ENCODE measurements around the gene NRROS. TPM values are rescaled to one million over a fixed set of nuclear protein-coding genes. Genes with fewer than 3 reads are reported as not detected.

The NRROS gene
- total RNA-seq, 1 donor from 2014 or later: 1.5 TPM

DNA sequence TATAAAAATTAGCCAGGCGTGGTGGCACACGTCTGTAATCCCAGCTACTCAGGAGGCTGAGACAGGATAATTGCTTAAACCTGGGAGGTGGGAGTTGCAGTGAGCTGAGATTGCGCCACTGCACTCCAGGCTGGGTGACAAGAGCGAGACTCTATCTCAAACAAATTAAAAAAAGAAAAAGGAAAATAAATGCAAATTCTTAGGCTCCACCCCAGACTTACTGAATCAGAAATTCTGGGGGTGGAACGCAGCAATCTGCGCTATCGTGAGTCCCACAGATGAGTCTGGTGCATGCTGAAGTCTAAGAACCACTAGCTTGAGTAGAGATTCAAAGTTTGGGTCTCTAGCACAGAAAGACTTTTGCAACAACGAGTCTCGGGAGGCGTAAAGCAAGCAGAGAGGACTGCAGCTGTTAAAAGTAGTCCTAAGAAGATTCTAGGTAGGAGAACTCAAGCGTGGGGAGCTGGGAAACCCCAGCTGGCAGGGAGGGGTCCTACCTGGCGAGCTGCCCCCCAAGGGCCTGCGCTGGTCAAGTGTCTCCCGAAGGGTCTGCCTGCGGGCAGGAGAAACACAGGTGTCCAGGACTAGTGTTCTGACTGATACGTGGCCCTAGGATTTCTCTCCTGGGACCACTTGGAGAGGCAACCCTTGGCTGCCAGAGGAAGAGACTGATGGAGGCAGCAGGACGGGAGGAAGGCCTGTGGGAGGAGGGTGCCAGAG is 50.6 kb downstream of the NRROS start:
- Mint-ChIP-seq H3K27me3 (ENCODE audit: low read depth) (no peaks in the 10 kb centered on the region), H3K27ac (ENCODE audit: unreplicated experiment) (no peak overlapping the region), H3K9me3 (no peaks in the 10 kb centered on the region), H3K4me3 (no peak overlapping the region), H3K4me1 (peaks cover 2% of the 10 kb centered on the region), H3K36me3 (ENCODE audit: low read depth) (no peaks in the 10 kb centered on the region)
- TF ChIP-seq, protein P1, sequence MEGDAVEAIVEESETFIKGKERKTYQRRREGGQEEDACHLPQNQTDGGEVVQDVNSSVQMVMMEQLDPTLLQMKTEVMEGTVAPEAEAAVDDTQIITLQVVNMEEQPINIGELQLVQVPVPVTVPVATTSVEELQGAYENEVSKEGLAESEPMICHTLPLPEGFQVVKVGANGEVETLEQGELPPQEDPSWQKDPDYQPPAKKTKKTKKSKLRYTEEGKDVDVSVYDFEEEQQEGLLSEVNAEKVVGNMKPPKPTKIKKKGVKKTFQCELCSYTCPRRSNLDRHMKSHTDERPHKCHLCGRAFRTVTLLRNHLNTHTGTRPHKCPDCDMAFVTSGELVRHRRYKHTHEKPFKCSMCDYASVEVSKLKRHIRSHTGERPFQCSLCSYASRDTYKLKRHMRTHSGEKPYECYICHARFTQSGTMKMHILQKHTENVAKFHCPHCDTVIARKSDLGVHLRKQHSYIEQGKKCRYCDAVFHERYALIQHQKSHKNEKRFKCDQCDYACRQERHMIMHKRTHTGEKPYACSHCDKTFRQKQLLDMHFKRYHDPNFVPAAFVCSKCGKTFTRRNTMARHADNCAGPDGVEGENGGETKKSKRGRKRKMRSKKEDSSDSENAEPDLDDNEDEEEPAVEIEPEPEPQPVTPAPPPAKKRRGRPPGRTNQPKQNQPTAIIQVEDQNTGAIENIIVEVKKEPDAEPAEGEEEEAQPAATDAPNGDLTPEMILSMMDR (conservative IDR thresholded peaks at IDR 0.05): no peak
- DNase-seq (ENCODE audit: low read depth, low spot score): no peak

DNA sequence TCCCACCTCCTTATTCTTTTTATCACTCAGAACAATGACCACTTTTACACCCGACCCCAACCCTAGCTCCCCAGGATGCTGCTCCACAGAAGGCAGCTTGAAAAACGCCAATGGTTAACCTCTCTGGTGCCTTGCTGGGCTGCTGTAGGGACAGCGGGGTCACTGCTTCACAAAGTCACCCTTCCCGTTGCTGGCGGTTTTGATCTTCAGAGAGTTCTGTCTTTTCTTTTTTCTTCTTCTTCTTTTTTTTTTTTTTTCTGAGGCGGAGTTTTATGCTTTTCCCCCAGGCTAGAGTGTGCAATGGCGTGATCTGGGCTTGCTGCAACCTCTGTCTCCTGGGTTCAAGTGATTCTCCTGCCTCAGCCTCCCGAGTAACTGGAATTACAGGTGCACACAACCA is 51.9 kb downstream of the NRROS start:
- H3K9me3 Mint-ChIP-seq: no peaks in the 10 kb centered on the region
- no peak overlapping the region for H3K27ac Mint-ChIP-seq (ENCODE audit: unreplicated experiment)
- H3K27me3 Mint-ChIP-seq (ENCODE audit: low read depth): no peaks in the 10 kb centered on the region
- no peaks in the 10 kb centered on the region for H3K36me3 Mint-ChIP-seq (ENCODE audit: low read depth)
- no peak overlapping the region for H3K4me3 Mint-ChIP-seq
- TF ChIP-seq, protein P1 (conservative IDR thresholded peaks at IDR 0.05): no peak
- no peaks in the 10 kb centered on the region for H3K4me1 Mint-ChIP-seq
- DNase-seq (ENCODE audit: low read depth, low spot score): no peak

DNA sequence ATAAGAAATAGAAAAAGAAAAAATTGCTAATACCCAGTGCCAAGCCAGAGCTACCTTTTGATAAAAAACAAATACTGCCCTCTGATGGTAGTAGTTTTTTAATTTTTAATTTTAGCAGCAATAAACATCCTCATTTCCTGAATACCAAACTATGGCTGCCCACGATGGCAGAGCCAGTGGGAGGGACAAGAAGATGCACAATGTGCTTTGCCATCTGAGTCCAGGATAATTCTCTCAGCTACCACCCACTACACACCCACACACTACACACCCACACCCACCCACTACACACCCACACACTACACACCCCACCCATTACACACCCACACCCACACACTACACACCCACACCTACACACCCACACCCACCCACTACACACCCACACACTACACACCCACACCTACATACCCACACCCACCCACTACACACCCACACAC is 54.7 kb downstream of the NRROS start:
- TF ChIP-seq, protein P1 (conservative IDR thresholded peaks at IDR 0.05): no peak
- H3K27me3 Mint-ChIP-seq (ENCODE audit: low read depth): no peaks in the 10 kb centered on the region
- H3K4me3 Mint-ChIP-seq: no peak overlapping the region
- no peak for DNase-seq (ENCODE audit: low read depth, low spot score)
- H3K4me1 Mint-ChIP-seq: no peaks in the 10 kb centered on the region
- H3K36me3 Mint-ChIP-seq (ENCODE audit: low read depth): no peaks in the 10 kb centered on the region
- H3K27ac Mint-ChIP-seq (ENCODE audit: unreplicated experiment): no peak overlapping the region
- no peaks in the 10 kb centered on the region for H3K9me3 Mint-ChIP-seq

DNA sequence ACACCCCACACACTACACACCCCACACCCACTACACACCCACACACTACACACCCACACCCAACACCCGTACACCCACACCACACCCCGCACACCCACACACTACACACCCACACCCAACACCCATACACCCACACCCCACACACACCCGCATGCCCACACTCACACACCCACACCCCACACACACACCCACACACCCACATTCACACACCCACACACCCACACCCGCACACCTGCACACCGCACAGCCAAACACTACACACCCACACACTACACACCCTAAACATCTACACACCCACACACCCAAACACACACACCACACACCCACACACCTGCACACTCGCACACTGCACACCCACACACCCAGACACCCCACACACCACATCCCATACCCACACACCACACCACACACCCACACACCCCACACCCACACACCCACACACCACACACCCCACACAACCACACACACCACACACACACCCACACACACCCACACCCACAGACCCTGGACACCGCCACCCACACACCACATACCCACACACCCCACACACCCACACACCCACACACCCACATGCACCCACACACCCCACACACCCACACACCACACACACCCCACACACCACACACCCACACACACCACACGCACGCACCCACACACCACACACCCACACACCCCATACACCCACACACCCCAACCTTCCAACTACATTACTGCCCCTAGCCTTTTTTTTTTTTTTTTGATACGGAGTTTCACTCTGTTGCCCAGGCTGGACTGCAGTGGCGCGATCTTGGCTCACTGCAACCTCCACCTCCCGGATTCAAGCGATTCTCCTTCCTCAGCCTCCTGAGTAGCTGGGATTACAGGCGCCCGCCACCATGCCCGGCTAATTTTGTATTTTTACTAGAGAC is 55.7 kb downstream of the NRROS start:
- Mint-ChIP-seq H3K27ac (ENCODE audit: unreplicated experiment) (no peak overlapping the region), H3K4me1 (no peaks in the 10 kb centered on the region)

DNA sequence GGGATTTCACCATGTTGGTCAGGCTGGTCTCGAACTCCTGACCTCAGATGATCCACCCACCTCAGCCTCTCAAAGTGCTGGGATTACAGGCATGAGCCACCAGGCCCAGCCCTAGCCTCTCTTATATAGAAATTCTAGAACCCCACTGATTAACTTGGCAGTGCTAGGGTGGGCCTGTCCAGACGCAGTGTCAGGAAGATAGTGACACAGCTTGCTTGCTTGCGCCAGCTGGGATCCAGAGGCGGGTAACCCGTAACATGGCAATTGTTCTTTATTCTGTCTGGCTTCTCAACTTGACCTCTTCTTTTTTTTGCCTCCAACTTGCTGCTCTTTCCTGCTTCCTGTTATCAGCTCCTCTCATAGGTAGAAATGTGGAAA is 56.3 kb downstream of the NRROS start:
- no peak overlapping the region for H3K27ac Mint-ChIP-seq (ENCODE audit: unreplicated experiment)
- H3K4me3 Mint-ChIP-seq: no peak overlapping the region
- H3K36me3 Mint-ChIP-seq (ENCODE audit: low read depth): no peaks in the 10 kb centered on the region
- no peak for DNase-seq (ENCODE audit: low read depth, low spot score)
- no peaks in the 10 kb centered on the region for H3K27me3 Mint-ChIP-seq (ENCODE audit: low read depth)
- H3K9me3 Mint-ChIP-seq: no peaks in the 10 kb centered on the region
- H3K4me1 Mint-ChIP-seq: no peaks in the 10 kb centered on the region
- TF ChIP-seq, protein P1 (conservative IDR thresholded peaks at IDR 0.05): no peak

More for the DNA sequence above, 55.7 kb downstream of the NRROS start:
- Mint-ChIP-seq H3K4me3 (no peak overlapping the region), H3K36me3 (ENCODE audit: low read depth) (no peaks in the 10 kb centered on the region), H3K27me3 (ENCODE audit: low read depth) (no peaks in the 10 kb centered on the region), H3K9me3 (no peaks in the 10 kb centered on the region)
- TF ChIP-seq, protein P1 (conservative IDR thresholded peaks at IDR 0.05): no peak
- DNase-seq (ENCODE audit: low read depth, low spot score): no peak

All from neural crest cell (in vitro differentiated cells).